Activated CD8-positive, alpha-beta memory T cell treated with anti-CD3 and anti-CD28 coated beads for 24 hours (primary cell): Measurements from ENCODE around the gene SORT1.
"Not testable (repeated sequence)": the region's sequence is repeated elsewhere in the genome, so short reads cannot be mapped to it uniquely, and the experiment has no call there.

Source experiments
- DNase-seq: peaks from one replicate; pipeline ENCODE4 v3.0.0-alpha.2; 2020

Gene SORT1

GRCh38 chr1:109396871-109397580, 692 bp downstream of the SORT1 start:
- no peak for DNase-seq

GRCh38 chr1:109396513-109396839, 1.2 kb downstream of the SORT1 start:
- DNase-seq, result no peak

GRCh38 chr1:109395602-109396512, 1.9 kb downstream of the SORT1 start:
- DNase-seq, result no peak

GRCh38 chr1:109395282-109395599, 2.5 kb downstream of the SORT1 start:
- not testable (repeated sequence) for DNase-seq

GRCh38 chr1:109394591-109395281, 3.0 kb downstream of the SORT1 start:
- no peak for DNase-seq

GRCh38 chr1:109393617-109394233, 4.0 kb downstream of the SORT1 start:
- DNase-seq, result no peak

GRCh38 chr1:109392788-109393616, 4.7 kb downstream of the SORT1 start:
- no peak for DNase-seq

GRCh38 chr1:109392037-109392787, 5.5 kb downstream of the SORT1 start:
- DNase-seq, result no peak

- no peak for DNase-seq
These were observed 6.1 kb downstream of the SORT1 start for GRCh38 chr1:109391626-109392025.

- no peak for DNase-seq
These were observed 6.6 kb downstream of the SORT1 start for GRCh38 chr1:109391157-109391556.

GRCh38 chr1:109389638-109390341, 7.9 kb downstream of the SORT1 start:
- no peak for DNase-seq

GRCh38 chr1:109388884-109389637, 8.7 kb downstream of the SORT1 start:
- DNase-seq, result no peak

GRCh38 chr1:109388208-109388711, 9.5 kb downstream of the SORT1 start:
- DNase-seq, result no peak

GRCh38 chr1:109386054-109386717, 11.5 kb downstream of the SORT1 start:
- DNase-seq, result no peak

GRCh38 chr1:109385417-109385816, 12.3 kb downstream of the SORT1 start:
- no peak for DNase-seq

- DNase-seq, result no peak
These were observed 13.9 kb downstream of the SORT1 start for GRCh38 chr1:109383854-109384253.

GRCh38 chr1:109383087-109383779, 14.5 kb downstream of the SORT1 start:
- no peak for DNase-seq

GRCh38 chr1:109381573-109381972, 16.1 kb downstream of the SORT1 start:
- no peak for DNase-seq

- no peak for DNase-seq
These were observed 17.8 kb downstream of the SORT1 start for GRCh38 chr1:109379907-109380306.
